ENCODE measurements around the gene NLGN4X. TPM values are rescaled to one million over a fixed set of nuclear protein-coding genes. Genes with fewer than 3 reads are reported as not detected.

Gene NLGN4X
- total RNA-seq, 2 experiments from 2014 or later, result 0.08 to 0.11 TPM

DNA sequence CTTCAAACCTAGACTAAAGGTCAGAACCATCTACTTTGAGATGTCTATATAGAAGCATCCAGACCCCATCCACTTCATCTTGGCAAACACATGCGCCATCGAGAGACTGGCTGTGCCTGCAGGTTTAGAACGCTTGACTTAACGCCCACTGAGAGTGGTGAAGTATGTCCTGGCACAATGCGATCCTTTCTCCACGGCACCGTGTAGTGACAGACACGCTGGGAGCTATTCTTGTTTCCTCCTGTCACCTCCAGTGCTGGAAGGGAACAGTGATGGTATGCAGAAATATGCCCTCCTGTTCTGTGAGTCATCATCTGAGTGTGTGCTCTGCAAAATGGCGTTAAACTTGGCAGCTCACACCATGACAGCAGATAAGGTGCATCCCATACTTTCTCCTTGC is 330.2 kb downstream of the NLGN4X start:
- Mint-ChIP-seq H3K27me3 (no peaks in the 10 kb centered on the region), H3K4me1 (ENCODE audit: low read depth) (no peaks in the 10 kb centered on the region), H3K27ac (no peak overlapping the region), H3K9me3 (no peaks in the 10 kb centered on the region), H3K36me3 (ENCODE audit: low read depth) (no peaks in the 10 kb centered on the region), H3K4me3 (no peak overlapping the region)
- ATAC-seq (ENCODE audit: poor library complexity), result no peak
- ChIA-PET CTCF (no interaction called here), POLR2A (no interaction called here)
- intact Hi-C loops (cut with DNase I, micrococcal nuclease), result no loop called here
- peaks cover 0 to 3% of the 10 kb centered on the region in 2 experiments for H3K9me3 ChIP-seq (ENCODE audit: control insufficient read depth in 1 of 2, insufficient read depth in 1 of 2, low read length in 2 of 2)
- no peak overlapping the region for H3K27ac ChIP-seq (ENCODE audit: low read depth in 1 of 2, low read length in 2 of 2)
- DNase-seq, result no peak
- H3K36me3 ChIP-seq (ENCODE audit: insufficient read depth, low read length), result no peaks in the 10 kb centered on the region
- no peak overlapping the region for H3K4me3 ChIP-seq (ENCODE audit: low read length)
- no peaks in the 10 kb centered on the region for H3K4me1 ChIP-seq (ENCODE audit: insufficient read depth, low read length)
- H3K27me3 ChIP-seq (ENCODE audit: control insufficient read depth in 1 of 2, insufficient read depth in 2 of 2, low read length in 2 of 2), result no peaks in the 10 kb centered on the region
- TF ChIP-seq, protein P1, sequence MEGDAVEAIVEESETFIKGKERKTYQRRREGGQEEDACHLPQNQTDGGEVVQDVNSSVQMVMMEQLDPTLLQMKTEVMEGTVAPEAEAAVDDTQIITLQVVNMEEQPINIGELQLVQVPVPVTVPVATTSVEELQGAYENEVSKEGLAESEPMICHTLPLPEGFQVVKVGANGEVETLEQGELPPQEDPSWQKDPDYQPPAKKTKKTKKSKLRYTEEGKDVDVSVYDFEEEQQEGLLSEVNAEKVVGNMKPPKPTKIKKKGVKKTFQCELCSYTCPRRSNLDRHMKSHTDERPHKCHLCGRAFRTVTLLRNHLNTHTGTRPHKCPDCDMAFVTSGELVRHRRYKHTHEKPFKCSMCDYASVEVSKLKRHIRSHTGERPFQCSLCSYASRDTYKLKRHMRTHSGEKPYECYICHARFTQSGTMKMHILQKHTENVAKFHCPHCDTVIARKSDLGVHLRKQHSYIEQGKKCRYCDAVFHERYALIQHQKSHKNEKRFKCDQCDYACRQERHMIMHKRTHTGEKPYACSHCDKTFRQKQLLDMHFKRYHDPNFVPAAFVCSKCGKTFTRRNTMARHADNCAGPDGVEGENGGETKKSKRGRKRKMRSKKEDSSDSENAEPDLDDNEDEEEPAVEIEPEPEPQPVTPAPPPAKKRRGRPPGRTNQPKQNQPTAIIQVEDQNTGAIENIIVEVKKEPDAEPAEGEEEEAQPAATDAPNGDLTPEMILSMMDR (IDR thresholded peaks at IDR 0.05), result no peak

GRCh38 chrX:5891378-5891777 is 337.3 kb downstream of the NLGN4X start:
- Histone ChIP-seq H3K4me3 (ENCODE audit: low read length) (no peak overlapping the region), H3K36me3 (ENCODE audit: insufficient read depth, low read length) (no peaks in the 10 kb centered on the region), H3K4me1 (ENCODE audit: insufficient read depth, low read length) (no peaks in the 10 kb centered on the region), H3K27me3 (ENCODE audit: control insufficient read depth in 1 of 2, insufficient read depth in 2 of 2, low read length in 2 of 2) (no peaks in the 10 kb centered on the region), H3K27ac (ENCODE audit: low read depth in 1 of 2, low read length in 2 of 2) (no peak overlapping the region), H3K9me3 (ENCODE audit: control insufficient read depth in 1 of 2, insufficient read depth in 1 of 2, low read length in 2 of 2) (no peaks in the 10 kb centered on the region)
- H3K4me1 Mint-ChIP-seq (ENCODE audit: low read depth), result no peaks in the 10 kb centered on the region
- H3K9me3 Mint-ChIP-seq, result no peaks in the 10 kb centered on the region
- ATAC-seq (ENCODE audit: poor library complexity) (no peak), DNase-seq (no peak)
- no peak overlapping the region for H3K27ac Mint-ChIP-seq
- no peaks in the 10 kb centered on the region for H3K36me3 Mint-ChIP-seq (ENCODE audit: low read depth)
- TF ChIP-seq, protein P1 (IDR thresholded peaks at IDR 0.05), result no peak
- intact Hi-C loops (cut with DNase I, micrococcal nuclease), result no loop called here
- ChIA-PET POLR2A (no interaction called here), CTCF (no interaction called here)
- no peak overlapping the region for H3K4me3 Mint-ChIP-seq
- H3K27me3 Mint-ChIP-seq, result no peaks in the 10 kb centered on the region

DNA sequence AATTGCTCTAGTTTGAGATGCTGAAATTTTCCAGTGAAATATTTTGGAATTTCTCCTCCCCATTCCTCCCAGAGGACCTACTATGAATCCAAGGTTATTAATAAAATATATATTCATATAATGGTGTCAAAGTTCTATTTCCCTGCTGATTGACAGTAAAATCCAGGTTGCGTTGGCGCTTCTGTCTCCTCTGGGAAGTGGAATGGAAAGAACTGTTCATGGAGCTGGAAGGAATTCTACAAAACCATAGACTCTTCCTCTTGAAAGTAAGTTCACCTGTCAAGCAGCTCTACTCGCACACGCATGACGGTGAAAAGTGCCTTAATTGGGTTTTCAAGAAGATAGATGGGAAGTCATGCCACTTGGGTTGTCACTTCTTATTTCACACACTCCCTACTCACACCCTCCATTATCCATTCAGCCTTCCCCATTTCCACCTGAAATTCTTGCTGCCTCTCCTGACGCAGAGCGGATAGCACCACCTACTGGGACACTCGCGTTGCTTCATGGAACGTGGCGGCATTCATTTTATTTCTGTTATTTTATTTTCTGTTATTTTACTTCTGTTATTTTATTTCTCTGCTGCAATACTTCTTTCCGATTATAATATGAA is 351.6 kb downstream of the NLGN4X start:
- Histone ChIP-seq H3K4me3 (ENCODE audit: low read length) (no peak overlapping the region), H3K4me1 (ENCODE audit: insufficient read depth, low read length) (no peaks in the 10 kb centered on the region), H3K27ac (ENCODE audit: low read depth in 1 of 2, low read length in 2 of 2) (no peak overlapping the region), H3K36me3 (ENCODE audit: insufficient read depth, low read length) (no peaks in the 10 kb centered on the region), H3K9me3 (ENCODE audit: control insufficient read depth in 1 of 2, insufficient read depth in 1 of 2, low read length in 2 of 2) (no peaks in the 10 kb centered on the region), H3K27me3 (ENCODE audit: control insufficient read depth in 1 of 2, insufficient read depth in 2 of 2, low read length in 2 of 2) (no peaks in the 10 kb centered on the region)
- no peaks in the 10 kb centered on the region for H3K9me3 Mint-ChIP-seq
- no peaks in the 10 kb centered on the region for H3K4me1 Mint-ChIP-seq (ENCODE audit: low read depth)
- H3K27me3 Mint-ChIP-seq, result no peaks in the 10 kb centered on the region
- TF ChIP-seq, protein P1 (IDR thresholded peaks at IDR 0.05), result no peak
- ChIA-PET CTCF (no interaction called here), POLR2A (no interaction called here)
- H3K4me3 Mint-ChIP-seq, result no peak overlapping the region
- H3K36me3 Mint-ChIP-seq (ENCODE audit: low read depth), result no peaks in the 10 kb centered on the region
- ATAC-seq (ENCODE audit: poor library complexity) (no peak), DNase-seq (peak in 1 of 14 experiments; percentile 1)
- intact Hi-C loops (cut with DNase I, micrococcal nuclease), result no loop called here
- no peak overlapping the region for H3K27ac Mint-ChIP-seq
